K562 (cell line): Measurements from ENCODE around the gene NFATC3. TPM values are rescaled to one million over a fixed set of nuclear protein-coding genes. Genes with fewer than 3 reads are reported as not detected.

ENCODE experiments used
- ATAC-seq: fragments of 200-7000 bp; cut with Tn5 transposase; 3 replicates; pipeline ENCODE4 v1.9.1; 2020; ENCODE audit warnings: moderate library complexity
- BruUV-seq: library from RNA; stranded (reverse); fragments of 400-500 nt; replicated peaks from 2 replicates; lab custom pipeline; 2021; lab: Mats Ljungman, UMichigan
- CTCF ChIA-PET: fragments of 300-600 bp; formaldehyde crosslinking; extraction: SDS; loops from one replicate; lab custom pipeline; 2021; ENCODE audit warnings: low intra/inter-chr PET ratio; lab: Yijun Ruan, JAX
- POLR2A ChIA-PET: fragments of 300-600, 350-650 bp; sonication (Branson Sonifier 250); formaldehyde crosslinking; extraction: SDS; loops from one replicate; lab custom pipeline; 2021; ENCODE audit warnings: antibody characterized with exemption, inconsistent platforms; lab: Yijun Ruan, JAX
- DNase-seq, 4 experiments: peaks; one replicate each; pipeline versions ENCODE4 v3.0.0 to v3.0.0-alpha.2; 2011 to 2018; ENCODE audit warnings: low spot score in 3 of 4, mixed read lengths in 3 of 4; ENCODE audit errors: extremely low read depth in 1 of 4
- FAIRE-seq: peaks from 2 replicates; lab custom pipeline; 2011; peaks lifted over from hg19 to GRCh38; lab: Jason Lieb, UNC
- H2AFZ ChIP-seq: 2 replicates; pipeline ENCODE4 v1.6.0; 2011; ENCODE audit warnings: low read depth, low read length, control low read depth, inconsistent platforms
- H3K27ac ChIP-seq: fragments of 200-600 bp; 3 replicates; pipeline ENCODE4 v1.8.0; 2011; ENCODE audit warnings: low read depth, mild to moderate bottlenecking, control low read depth, inconsistent platforms, low read length, moderate library complexity, mixed read lengths; ENCODE audit errors: extremely low read depth
- H3K27me3 ChIP-seq, 2 experiments: fragments of 300-600 bp in 1 of 2; 2 replicates in 1 of 2; 3 replicates in 1 of 2; pipeline versions ENCODE4 v1.6.0 to v1.8.0; 2011; ENCODE audit warnings: inconsistent platforms in 2 of 2, low read length in 2 of 2, mild to moderate bottlenecking in 1 of 2, mixed read lengths in 1 of 2, moderate library complexity in 1 of 2; ENCODE audit not compliant: control insufficient read depth in 2 of 2, insufficient read depth in 2 of 2
- H3K36me3 ChIP-seq: fragments of 300-600 bp; 3 replicates; pipeline ENCODE4 v1.8.0; 2011; ENCODE audit warnings: mild to moderate bottlenecking, low read length, inconsistent platforms; ENCODE audit not compliant: control insufficient read depth, insufficient read depth
- H3K4me1 ChIP-seq, 2 experiments: fragments of 200-600 bp in 1 of 2; replicated peaks in 1 of 2; 2 replicates in 1 of 2; 3 replicates in 1 of 2; pipeline versions ENCODE4 v1.5.1 to v1.8.0; 2011; ENCODE audit warnings: inconsistent platforms in 2 of 2, low read length in 2 of 2, mild to moderate bottlenecking in 1 of 2, mixed read lengths in 1 of 2, moderate library complexity in 1 of 2; ENCODE audit not compliant: control insufficient read depth in 2 of 2, insufficient read depth in 2 of 2
- H3K4me2 ChIP-seq: 2 replicates; pipeline ENCODE4 v1.6.1; 2011; ENCODE audit warnings: low read length, control low read depth, inconsistent platforms, mixed read lengths; ENCODE audit not compliant: insufficient read depth
- H3K4me3 ChIP-seq: fragments of 200-600 bp; sonication (generic), shearing (Covaris generic); 2 replicates; pipeline ENCODE4 v1.5.1; 2016; ENCODE audit warnings: control low read depth, inconsistent platforms
- H3K79me2 ChIP-seq: fragments of 200-600 bp; 3 replicates; pipeline ENCODE4 v1.8.0; 2011; ENCODE audit warnings: low read length, inconsistent platforms; ENCODE audit not compliant: control insufficient read depth, insufficient read depth
- H3K9ac ChIP-seq, 2 experiments: 2 replicates each; pipeline versions ENCODE4 v1.6.0 to v1.6.1; 2011; ENCODE audit warnings: low read depth in 2 of 2, low read length in 2 of 2, control low read depth in 1 of 2, inconsistent platforms in 1 of 2, mild to moderate bottlenecking in 1 of 2, mixed read lengths in 1 of 2; ENCODE audit not compliant: insufficient read depth in 1 of 2
- H3K9me1 ChIP-seq: one replicate; pipeline ENCODE4 v1.6.0; 2011; ENCODE audit warnings: inconsistent platforms, mild to moderate bottlenecking, low read length, moderate library complexity; ENCODE audit not compliant: control insufficient read depth, insufficient read depth
- H3K9me3 ChIP-seq: replicated peaks from 2 replicates; pipeline ENCODE4 v1.5.1; 2011; ENCODE audit warnings: low read depth, low read length, inconsistent platforms; ENCODE audit not compliant: control insufficient read depth, insufficient read depth
- H4K20me1 ChIP-seq: replicated peaks from 2 replicates; pipeline ENCODE4 v1.6.1; 2011; ENCODE audit warnings: low read length, inconsistent platforms, mixed read lengths; ENCODE audit not compliant: control insufficient read depth, insufficient read depth
- C11orf30 ChIP-seq: fragments of 450-650 bp; IDR thresholded peaks from 2 replicates; pipeline ENCODE4 v1.6.1; 2016; ENCODE audit warnings: low read depth, mild to moderate bottlenecking
- CBX3 ChIP-seq, 2 experiments: IDR thresholded peaks; 1 replicate in 1 of 2; 2 replicates in 1 of 2; pipeline ENCODE4 v1.6.1; 2012; ENCODE audit warnings: inconsistent platforms in 2 of 2, low read length in 2 of 2, borderline replicate concordance in 1 of 2, control low read depth in 1 of 2
- FOXK2 ChIP-seq, 2 experiments: fragments of 450-650 bp; IDR thresholded peaks in 1 of 2; conservative IDR thresholded peaks in 1 of 2; 2 replicates each; pipeline ENCODE4 v1.6.1; 2016; ENCODE audit warnings: low read depth in 2 of 2, mild to moderate bottlenecking in 1 of 2
- MCM2 ChIP-seq: fragments of 450-650 bp; IDR thresholded peaks from 2 replicates; pipeline ENCODE4 v1.6.1; 2017; ENCODE audit warnings: low read depth, mild to moderate bottlenecking
- MLLT1 ChIP-seq, 2 experiments: fragments of 450-650 bp; IDR thresholded peaks; 2 replicates each; pipeline ENCODE4 v1.6.1; 2016
- MTA3 ChIP-seq: fragments of 450-650 bp; formaldehyde crosslinking; IDR thresholded peaks from 2 replicates; pipeline ENCODE4 v1.6.1; 2017; ENCODE audit warnings: mild to moderate bottlenecking, borderline replicate concordance
- RBM14 ChIP-seq: fragments of 200-400 bp; formaldehyde crosslinking; IDR thresholded peaks from 2 replicates; pipeline ENCODE4 v1.6.1; 2018; ENCODE audit warnings: low read depth, mild to moderate bottlenecking, low read length, moderate library complexity, borderline replicate concordance; ENCODE audit not compliant: insufficient read depth
- STAT5A ChIP-seq: IDR thresholded peaks from 2 replicates; pipeline ENCODE4 v1.6.1; 2012; ENCODE audit warnings: low read length, inconsistent platforms, borderline replicate concordance
- SUPT5H ChIP-seq: fragments of 450-650 bp; IDR thresholded peaks from 2 replicates; pipeline ENCODE4 v1.6.1; 2016
- TEAD4 ChIP-seq, 2 experiments: sonication (generic) in 1 of 2; formaldehyde crosslinking in 1 of 2; IDR thresholded peaks; 2 replicates each; pipeline versions ENCODE4 v1.6.1 to v1.8.0; 2012 to 2022; ENCODE audit warnings: borderline replicate concordance in 1 of 2, inconsistent platforms in 1 of 2, low read length in 1 of 2, mild to moderate bottlenecking in 1 of 2, missing genetic modification reagents in 1 of 2
- XRCC3 ChIP-seq: fragments of 450-650 bp; IDR thresholded peaks from 2 replicates; pipeline ENCODE4 v1.6.1; 2017; ENCODE audit warnings: mild to moderate bottlenecking, moderate library complexity
- ZNF316 ChIP-seq: fragments of 450-650 bp; IDR thresholded peaks from 2 replicates; pipeline ENCODE4 v1.6.1; 2016
- WGBS: fragments of 100-300 bp; shearing (Covaris generic); methylation state at CpG from one replicate; pipeline ENCODE4 v1.1.6; 2016; ENCODE audit warnings: low coverage, mixed read lengths; ENCODE audit not compliant: insufficient coverage; ENCODE audit errors: missing lambda C conversion rate; 5-methylcytosine and 5-hydroxymethylcytosine counted together
- in situ Hi-C: fragments of 300-500 bp; cut with MboI; formaldehyde crosslinking; loops from 4 replicates; pipeline ENCODE4 v1.15.0; 2018; ENCODE audit warnings: inconsistent platforms, mixed read lengths
- intact Hi-C: fragments of 100-400 bp; cut with micrococcal nuclease; formaldehyde crosslinking; loops from 2 replicates; pipeline ENCODE4 v1.14.2; 2022
- polyA plus RNA-seq, 8 experiments: library from polyadenylated mRNA; depleted of rRNA in 4 of 8; stranded (reverse) in 5 of 8; unstranded in 3 of 8; fragments of >200 nt; fragmentation: Nextera tagmentation in 2 of 8; fragmentation: Illumina TruSeq in 1 of 8; extraction: Ambion mirVana in 2 of 8; extraction: Trizol in 1 of 8; gene quantifications; 2 replicates each; pipeline versions ENCODE4 v1.2.1 to v1.2.3, GENCODE V29; 2011 to 2014; ENCODE audit warnings: inconsistent platforms in 1 of 8, missing spikeins in 1 of 8
- total RNA-seq, 7 experiments: library from RNA; depleted of rRNA in 6 of 7; stranded (reverse); fragments of >200 nt in 6 of 7; fragmentation: Illumina TruSeq in 2 of 7; extraction: Trizol in 2 of 7; gene quantifications; 2 replicates each; pipeline versions ENCODE4 v1.2.1 to v1.2.3, GENCODE V29; 2011 to 2021; ENCODE audit warnings: low replicate concordance in 1 of 7
- TF ChIP-seq, protein P1 (sequence below): conservative IDR thresholded peaks from 2 replicates; pipeline ENCODE4 v1.6.1; 2011; ENCODE audit warnings: low read depth, mild to moderate bottlenecking, low read length; ENCODE audit not compliant: control insufficient read depth
- TF ChIP-seq, protein P2 (sequence below): sonication (generic); IDR thresholded peaks from 2 replicates; pipeline ENCODE4 v1.6.1; 2016

The NFATC3 gene
- total and polyA plus RNA-seq, 9 of the 15 experiments (the other 6 are each of a cell fraction or from before 2014, with no cell fraction given): 15.7 to 98.4 (median 59.4) TPM

- Histone ChIP-seq H3K9ac (peak overlapping the region in 1 of 2 experiments; percentile 73; a peak in 2 of 4 replicates), H3K4me2 (peak overlapping the region; percentile 67), H3K79me2 (peaks cover 100% of the 10 kb centered on the region), H3K4me1 (peaks cover 11 to 34% of the 10 kb centered on the region in 2 experiments), H4K20me1 (peaks cover 16% of the 10 kb centered on the region), H3K9me1 (no peaks in the 10 kb centered on the region), H2AFZ (no peak overlapping the region), H3K9me3 (no peaks in the 10 kb centered on the region), H3K4me3 (no peak overlapping the region), H3K27ac (peak overlapping the region; percentile 45), H3K36me3 (peaks cover 2% of the 10 kb centered on the region; the same call in 2 of the 3 replicates), H3K27me3 (no peaks in the 10 kb centered on the region)
- intact Hi-C loops (no loop called here), in situ Hi-C loops (no loop called here)
- BruUV-seq: no TSS peak
- POLR2A ChIA-PET: interaction anchor here (1.0 to 2.7 kb wide), 5 partner anchors 9 to 28 kb away, joined by 3 to 11 read pairs (median 5); no protein-coding TSS in a partner anchor
- ATAC-seq (peak; percentile 55), DNase-seq (peak in 1 of 4 experiments; percentile 52), FAIRE-seq (peak; percentile 11)
- CTCF ChIA-PET: interaction anchor here (0.9 kb wide), 1 partner anchor 169 kb away, joined by 3 read pairs; no protein-coding TSS in a partner anchor
- WGBS: 87% methylated on average over 4 of the region's 5 CpGs
- no peak for TF ChIP-seq RBM14
- no peak for TF ChIP-seq SUPT5H
- TF ChIP-seq FOXK2 (conservative IDR thresholded peaks at IDR 0.05 in 1 of 2, IDR thresholded peaks at IDR 0.05 in 1 of 2; ENCODE audit: low read depth in 2 of 2): peak; percentile 20 to 33; a peak in 1 of 4 replicates
- TF ChIP-seq, protein P1, sequence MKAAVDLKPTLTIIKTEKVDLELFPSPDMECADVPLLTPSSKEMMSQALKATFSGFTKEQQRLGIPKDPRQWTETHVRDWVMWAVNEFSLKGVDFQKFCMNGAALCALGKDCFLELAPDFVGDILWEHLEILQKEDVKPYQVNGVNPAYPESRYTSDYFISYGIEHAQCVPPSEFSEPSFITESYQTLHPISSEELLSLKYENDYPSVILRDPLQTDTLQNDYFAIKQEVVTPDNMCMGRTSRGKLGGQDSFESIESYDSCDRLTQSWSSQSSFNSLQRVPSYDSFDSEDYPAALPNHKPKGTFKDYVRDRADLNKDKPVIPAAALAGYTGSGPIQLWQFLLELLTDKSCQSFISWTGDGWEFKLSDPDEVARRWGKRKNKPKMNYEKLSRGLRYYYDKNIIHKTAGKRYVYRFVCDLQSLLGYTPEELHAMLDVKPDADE: no peak
- no peak for TF ChIP-seq XRCC3
- TF ChIP-seq STAT5A: no peak
- TF ChIP-seq CBX3 (IDR thresholded peaks at IDR 0.05; ENCODE audit: borderline replicate concordance in 1 of 2, low read length in 2 of 2): no peak
- TF ChIP-seq, protein P2, sequence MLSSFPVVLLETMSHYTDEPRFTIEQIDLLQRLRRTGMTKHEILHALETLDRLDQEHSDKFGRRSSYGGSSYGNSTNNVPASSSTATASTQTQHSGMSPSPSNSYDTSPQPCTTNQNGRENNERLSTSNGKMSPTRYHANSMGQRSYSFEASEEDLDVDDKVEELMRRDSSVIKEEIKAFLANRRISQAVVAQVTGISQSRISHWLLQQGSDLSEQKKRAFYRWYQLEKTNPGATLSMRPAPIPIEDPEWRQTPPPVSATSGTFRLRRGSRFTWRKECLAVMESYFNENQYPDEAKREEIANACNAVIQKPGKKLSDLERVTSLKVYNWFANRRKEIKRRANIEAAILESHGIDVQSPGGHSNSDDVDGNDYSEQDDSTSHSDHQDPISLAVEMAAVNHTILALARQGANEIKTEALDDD: 0 out of 2 replicates have a peak, but pooled peaks have one; percentile 9
- no peak for TF ChIP-seq MCM2
- TF ChIP-seq TEAD4 (IDR thresholded peaks at IDR 0.05; ENCODE audit: low read length): peak; percentile 28
- no peak for TF ChIP-seq TEAD4 (CRISPR knock-in tag; IDR thresholded peaks at IDR 0.05; ENCODE audit: borderline replicate concordance)
- no peak for TF ChIP-seq MTA3
- TF ChIP-seq MLLT1 (IDR thresholded peaks at IDR 0.05): peak in 1 of 2 experiments; percentile 53; a peak in 1 of 4 replicates
- TF ChIP-seq ZNF316: peak; percentile 44; the same call in 1 of the 2 replicates
- TF ChIP-seq C11orf30: peak; percentile 37; the same call in 1 of the 2 replicates
Observed at GRCh38 chr16:68091380-68092261, 6.5 kb downstream of the NFATC3 start.
